Measurements from ENCODE around the gene DDX39B. TPM values are rescaled to one million over a fixed set of nuclear protein-coding genes. Genes with fewer than 3 reads are reported as not detected.
"Not testable (repeated sequence)": the region's sequence is repeated elsewhere in the genome, so short reads cannot be mapped to it uniquely, and the experiment has no call there.

Gene DDX39B
- total RNA-seq, 2 experiments from 2014 or later: 483 to 498 TPM

- intact Hi-C loops (cut with DNase I, micrococcal nuclease): loop anchor here in 1 of 2 experiments (5.0 kb wide), 1 partner anchor 33 kb away; no protein-coding TSS in a partner anchor
- peaks cover 66% of the 10 kb centered on the region for H3K4me1 Mint-ChIP-seq (ENCODE audit: low read depth)
- Histone ChIP-seq H3K4me3 (ENCODE audit: low read length) (peak overlapping the region; percentile 88), H3K27me3 (ENCODE audit: control insufficient read depth in 1 of 2, insufficient read depth in 2 of 2, low read length in 2 of 2) (no peaks in the 10 kb centered on the region), H3K9me3 (ENCODE audit: control insufficient read depth in 1 of 2, insufficient read depth in 1 of 2, low read length in 2 of 2) (no peaks in the 10 kb centered on the region), H3K4me1 (ENCODE audit: insufficient read depth, low read length) (peaks cover 75% of the 10 kb centered on the region), H3K36me3 (ENCODE audit: insufficient read depth, low read length) (no peaks in the 10 kb centered on the region), H3K27ac (ENCODE audit: low read depth in 1 of 2, low read length in 2 of 2) (peak overlapping the region in 1 of 2 donors; percentile 68)
- H3K36me3 Mint-ChIP-seq (ENCODE audit: low read depth): peaks cover 9% of the 10 kb centered on the region
- TF ChIP-seq CTCF (IDR thresholded peaks at IDR 0.05): no peak
- no peaks in the 10 kb centered on the region for H3K27me3 Mint-ChIP-seq
- CTCF ChIA-PET: interaction anchor here (1.6 to 3.4 kb wide), 4 partner anchors 45 to 103 kb away, joined by 4 to 30 read pairs (median 14); partner anchors contain the start of genes ATP6V1G2, DDX39B and NCR3
- ATAC-seq (ENCODE audit: poor library complexity): no peak
- H3K27ac Mint-ChIP-seq: peak overlapping the region; percentile 83
- no peak for DNase-seq
- POLR2A ChIA-PET: interaction anchor here (0.9 to 5.2 kb wide), 10 partner anchors 33 to 1476 kb away, joined by 3 to 88 read pairs (median 6); partner anchors contain the start of genes ATP6V1G2, DDX39B and LTB
- peak overlapping the region; percentile 58 for H3K4me3 Mint-ChIP-seq
- no peaks in the 10 kb centered on the region for H3K9me3 Mint-ChIP-seq
Observed at GRCh38 chr6:31495580-31495979, 46.2 kb downstream of the DDX39B start.

- TF ChIP-seq CTCF (IDR thresholded peaks at IDR 0.05): peak; percentile 80
- Mint-ChIP-seq H3K4me3 (peak overlapping the region; percentile 58), H3K27ac (peak overlapping the region; percentile 83), H3K9me3 (no peaks in the 10 kb centered on the region), H3K36me3 (ENCODE audit: low read depth) (peaks cover 9% of the 10 kb centered on the region), H3K27me3 (no peaks in the 10 kb centered on the region), H3K4me1 (ENCODE audit: low read depth) (peaks cover 57% of the 10 kb centered on the region)
- no peaks in the 10 kb centered on the region for H3K9me3 ChIP-seq (ENCODE audit: control insufficient read depth in 1 of 2, insufficient read depth in 1 of 2, low read length in 2 of 2)
- intact Hi-C loops (cut with DNase I, micrococcal nuclease): loop anchor here (1.0 kb wide), 1 partner anchor 104 kb away; no protein-coding TSS in a partner anchor
- peak overlapping the region; percentile 65 to 68 for H3K27ac ChIP-seq (ENCODE audit: low read depth in 1 of 2, low read length in 2 of 2)
- ATAC-seq (ENCODE audit: poor library complexity) (peak; percentile 39), DNase-seq (peak; percentile 51 to 91 (median 74))
- POLR2A ChIA-PET: interaction anchor here (0.6 to 5.2 kb wide), 13 partner anchors 31 to 1478 kb away, joined by 3 to 88 read pairs (median 6); partner anchors contain the start of genes ATP6V1G2, BAG6, DDX39B and LTB
- CTCF ChIA-PET: interaction anchor here (0.8 to 3.4 kb wide), 12 partner anchors 46 to 336 kb away, joined by 3 to 30 read pairs (median 5); partner anchors contain the start of genes ATP6V1G2, DDX39B and NCR3
- peaks cover 69% of the 10 kb centered on the region for H3K4me1 ChIP-seq (ENCODE audit: insufficient read depth, low read length)
- H3K36me3 ChIP-seq (ENCODE audit: insufficient read depth, low read length): no peaks in the 10 kb centered on the region
- no peaks in the 10 kb centered on the region for H3K27me3 ChIP-seq (ENCODE audit: control insufficient read depth in 1 of 2, insufficient read depth in 2 of 2, low read length in 2 of 2)
- peak overlapping the region; percentile 88 for H3K4me3 ChIP-seq (ENCODE audit: low read length)
Observed at GRCh38 chr6:31493875-31494694, 47.7 kb downstream of the DDX39B start.

- CTCF ChIA-PET: interaction anchor here (0.8 to 3.4 kb wide), 10 partner anchors 36 to 244 kb away, joined by 3 to 30 read pairs (median 6); partner anchors contain the start of genes ATP6V1G2, DDX39B and NFKBIL1
- H3K36me3 ChIP-seq (ENCODE audit: insufficient read depth, low read length); H3K27me3 Mint-ChIP-seq; DNase-seq; ATAC-seq (ENCODE audit: poor library complexity); H3K9me3 ChIP-seq (ENCODE audit: control insufficient read depth in 1 of 2, insufficient read depth in 1 of 2, low read length in 2 of 2); H3K27me3 ChIP-seq (ENCODE audit: control insufficient read depth in 1 of 2, insufficient read depth in 2 of 2, low read length in 2 of 2); H3K36me3 Mint-ChIP-seq (ENCODE audit: low read depth); H3K9me3 Mint-ChIP-seq: not testable (repeated sequence)
- peaks cover 52% of the 10 kb centered on the region for H3K4me1 Mint-ChIP-seq (ENCODE audit: low read depth)
- Histone ChIP-seq H3K27ac (ENCODE audit: low read depth in 1 of 2, low read length in 2 of 2) (peak overlapping the region in 1 of 2 donors; percentile 65), H3K4me1 (ENCODE audit: insufficient read depth, low read length) (peaks cover 63% of the 10 kb centered on the region), H3K4me3 (ENCODE audit: low read length) (peak overlapping the region; percentile 88)
- intact Hi-C loops (cut with DNase I, micrococcal nuclease): loop anchor here in 1 of 2 experiments (1.0 kb wide), 1 partner anchor 105 kb away; no protein-coding TSS in a partner anchor
- POLR2A ChIA-PET: interaction anchor here (5.2 kb wide), 1 partner anchor 48 kb away, joined by 88 read pairs; the partner anchor contains the start of gene DDX39B
- H3K4me3 Mint-ChIP-seq: peak overlapping the region; percentile 58
- peak overlapping the region; percentile 83 for H3K27ac Mint-ChIP-seq
Observed at GRCh38 chr6:31493550-31493874, 48.3 kb downstream of the DDX39B start.

Data from CD4-positive, alpha-beta T cell (primary cell).